A549 (cell line): ENCODE measurements around the gene NAA16. TPM values are rescaled to one million over a fixed set of nuclear protein-coding genes. Genes with fewer than 3 reads are reported as not detected.

ENCODE experiments used
- ATAC-seq, 2 experiments: fragments of 200-7000 bp in 1 of 2; fragments of >200 bp in 1 of 2; cut with Nextera tagmentation in 1 of 2; cut with Tn5 transposase in 1 of 2; 3 replicates each; pipeline versions ENCODE4 v1.8.0 to v1.9.1; 2018 to 2020; ENCODE audit warnings: mild to moderate bottlenecking in 1 of 2, moderate library complexity in 1 of 2
- CTCF ChIA-PET: fragments of 300-600 bp; sonication (Branson Sonifier 250); formaldehyde crosslinking; extraction: SDS; loops from one replicate; lab custom pipeline; 2021; ENCODE audit warnings: antibody characterized with exemption, inconsistent platforms; lab: Yijun Ruan, JAX
- POLR2A ChIA-PET: fragments of 350-600 bp; formaldehyde crosslinking; extraction: SDS; loops from one replicate; lab custom pipeline; 2021; ENCODE audit warnings: antibody characterized with exemption, inconsistent platforms; lab: Yijun Ruan, JAX
- DNase-seq, 2 experiments: peaks; one replicate each; pipeline versions ENCODE4 v3.0.0 to v3.0.0-alpha.2; 2011 to 2016; ENCODE audit warnings: low read depth in 1 of 2, low spot score in 1 of 2
- FAIRE-seq: peaks from 2 replicates; lab custom pipeline; 2011; peaks lifted over from hg19 to GRCh38; lab: Jason Lieb, UNC
- H3K27ac ChIP-seq, 2 experiments: fragments of >200 bp; sonication (Bioruptor Twin); formaldehyde crosslinking; 3 replicates each; pipeline ENCODE4 v1.5.1; 2016 to 2017
- H3K4me1 ChIP-seq: fragments of >200 bp; sonication (Bioruptor Twin); formaldehyde crosslinking; 3 replicates; pipeline ENCODE4 v1.6.1; 2016
- H3K4me2 ChIP-seq: fragments of >200 bp; sonication (Bioruptor Twin); formaldehyde crosslinking; 3 replicates; pipeline ENCODE4 v1.6.1; 2016
- H3K4me3 ChIP-seq: fragments of >200 bp; sonication (Bioruptor Twin); formaldehyde crosslinking; 3 replicates; pipeline ENCODE4 v1.5.1; 2016
- H3K9me3 ChIP-seq: fragments of >200 bp; sonication (Bioruptor Twin); formaldehyde crosslinking; 3 replicates; pipeline ENCODE4 v1.6.1; 2016
- CBX2 ChIP-seq: fragments of 200-600 bp; sonication (generic); IDR thresholded peaks from 2 replicates; pipeline ENCODE4 v1.6.1; 2016; ENCODE audit warnings: low read depth, mild to moderate bottlenecking, borderline replicate concordance
- CEBPB ChIP-seq, 2 experiments: fragments of >200 bp in 1 of 2; sonication (Bioruptor Twin) in 1 of 2; formaldehyde crosslinking in 1 of 2; IDR thresholded peaks; 2 replicates each; pipeline ENCODE4 v1.6.1; 2012 to 2016
- EHF ChIP-seq: fragments of 250-450 bp; sonication (Bioruptor Pico); IDR thresholded peaks from 2 replicates; pipeline ENCODE4 v1.5.0; 2020; ENCODE audit warnings: mild to moderate bottlenecking
- HOXB13 ChIP-seq: fragments of 250-450 bp; sonication (Bioruptor Pico); IDR thresholded peaks from 2 replicates; pipeline ENCODE4 v1.5.0; 2020; ENCODE audit warnings: low read depth, mild to moderate bottlenecking, moderate library complexity
- HOXB5 ChIP-seq: fragments of 250-450 bp; sonication (Bioruptor Pico); IDR thresholded peaks from 2 replicates; pipeline ENCODE4 v1.5.0; 2020; ENCODE audit warnings: mild to moderate bottlenecking, moderate library complexity
- JUN ChIP-seq, 2 experiments: fragments of >200 bp; sonication (Bioruptor Twin); formaldehyde crosslinking; IDR thresholded peaks; 2 replicates in 1 of 2; 3 replicates in 1 of 2; pipeline ENCODE4 v1.6.1; 2016 to 2017
- NFE2L2 ChIP-seq: fragments of 150-350 bp; conservative IDR thresholded peaks from 2 replicates; pipeline ENCODE4 v1.6.1; 2014; ENCODE audit warnings: low read length
- PHF8 ChIP-seq: fragments of 200-600 bp; sonication (generic); IDR thresholded peaks from 2 replicates; pipeline ENCODE4 v1.6.1; 2016; ENCODE audit warnings: low read depth, mild to moderate bottlenecking, antibody characterized with exemption, moderate library complexity, borderline replicate concordance
- RAD21 ChIP-seq, 2 experiments: fragments of >200 bp in 1 of 2; sonication (Bioruptor Twin) in 1 of 2; formaldehyde crosslinking in 1 of 2; IDR thresholded peaks in 1 of 2; conservative IDR thresholded peaks in 1 of 2; 2 replicates in 1 of 2; 3 replicates in 1 of 2; pipeline ENCODE4 v1.6.1; 2012 to 2018; ENCODE audit warnings: inconsistent platforms in 1 of 2
- RNF2 ChIP-seq: fragments of 200-600 bp; sonication (generic); IDR thresholded peaks from 2 replicates; pipeline ENCODE4 v1.6.1; 2016; ENCODE audit warnings: low read depth, mild to moderate bottlenecking, antibody characterized with exemption, moderate library complexity, borderline replicate concordance
- SREBF2 ChIP-seq: fragments of 450-650 bp; IDR thresholded peaks from 2 replicates; pipeline ENCODE4 v1.6.1; 2014; ENCODE audit warnings: mild to moderate bottlenecking, moderate library complexity
- TFCP2L1 ChIP-seq: fragments of 250-450 bp; sonication (Bioruptor Pico); IDR thresholded peaks from 2 replicates; pipeline ENCODE4 v1.5.0; 2021; ENCODE audit warnings: mild to moderate bottlenecking
- ZSCAN20 ChIP-seq: fragments of 250-450 bp; sonication (Bioruptor Pico); IDR thresholded peaks from 2 replicates; pipeline ENCODE4 v1.8.0; 2022; ENCODE audit warnings: mild to moderate bottlenecking, moderate library complexity
- WGBS: methylation state at CpG from one replicate; pipeline ENCODE4 v1.1.6; 2017; ENCODE audit errors: missing lambda C conversion rate; 5-methylcytosine and 5-hydroxymethylcytosine counted together
- polyA plus RNA-seq, 4 experiments: library from polyadenylated mRNA; depleted of rRNA in 3 of 4; stranded (reverse); fragments of >200 nt; fragmentation: RNase III in 1 of 4; extraction: RNeasy Plus Mini Kit Qiagen cat#74134 plus additional on column Dnase treatment in 1 of 4; gene quantifications; 2 replicates in 3 of 4; 3 replicates in 1 of 4; pipeline ENCODE4 v1.2.3, GENCODE V29; 2011 to 2017
- TF ChIP-seq, protein P1 (sequence below): fragments of >200 bp; sonication (Bioruptor Twin); formaldehyde crosslinking; IDR thresholded peaks from 2 replicates; pipeline ENCODE4 v1.6.1; 2016
- TF ChIP-seq, protein P2 (sequence below): IDR thresholded peaks from 2 replicates; pipeline ENCODE4 v1.6.1; 2012; ENCODE audit warnings: low read depth, borderline replicate concordance
- TF ChIP-seq, protein P3 (sequence below): fragments of 450-650 bp; IDR thresholded peaks from 2 replicates; pipeline ENCODE4 v1.6.1; 2014; ENCODE audit warnings: antibody characterized with exemption
- TF ChIP-seq, protein P4 (sequence below): fragments of >200 bp; sonication (Bioruptor Twin); formaldehyde crosslinking; IDR thresholded peaks from 3 replicates; pipeline ENCODE4 v1.5.1; 2016
- TF ChIP-seq, protein P5 (sequence below): fragments of 250-450 bp; sonication (Bioruptor Pico); IDR thresholded peaks from 2 replicates; pipeline ENCODE4 v1.5.0; 2020; ENCODE audit warnings: low read depth, mild to moderate bottlenecking, moderate library complexity

The NAA16 gene
- polyA plus RNA-seq, 2 of the 4 experiments (the other 2 are of a cell fraction): 10.5 to 18.8 TPM

DNA sequence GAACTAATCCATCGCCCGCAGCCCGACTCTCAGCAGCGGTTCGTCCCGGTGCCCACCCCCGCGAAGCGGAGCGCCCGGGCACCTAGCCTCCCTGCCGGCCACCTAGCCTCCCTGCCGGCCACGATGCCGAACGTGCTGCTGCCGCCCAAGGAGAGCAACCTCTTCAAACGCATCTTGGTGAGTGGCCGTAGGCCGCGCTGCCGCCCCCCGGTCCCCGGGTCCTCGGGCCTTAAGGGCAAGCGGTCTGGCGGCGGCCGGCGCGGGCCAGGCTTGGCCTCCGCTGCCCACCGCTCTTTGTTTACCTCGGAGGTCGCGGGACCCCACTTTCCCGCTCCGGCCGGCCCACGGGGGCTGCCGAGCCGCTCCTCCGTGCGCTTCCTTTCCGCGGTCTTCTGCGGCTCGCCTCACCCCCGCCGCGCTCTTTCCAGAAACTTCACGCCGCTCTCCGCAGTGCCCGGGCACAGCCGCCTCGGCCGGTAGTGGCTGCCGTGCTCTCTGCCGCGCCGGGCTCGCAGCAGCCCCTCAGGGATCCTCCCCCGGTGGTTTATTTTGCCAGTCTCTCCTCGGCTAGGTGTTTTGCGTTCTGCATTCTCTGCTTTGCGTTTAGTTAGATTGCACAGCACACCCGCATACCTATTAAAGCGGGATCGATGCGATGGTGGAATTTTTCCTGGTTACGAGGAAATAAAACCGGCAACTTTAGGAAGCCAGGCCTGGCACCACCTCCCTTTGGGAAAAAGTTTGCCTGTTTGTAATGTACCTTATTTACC, 524 bp downstream of the NAA16 start:
- FAIRE-seq: no peak
- Histone ChIP-seq H3K9me3 (no peaks in the 10 kb centered on the region), H3K4me1 (peaks cover 47% of the 10 kb centered on the region), H3K27ac (peak overlapping the region; percentile 96), H3K4me2 (peak overlapping the region; percentile 71), H3K4me3 (peak overlapping the region; percentile 98)
- peak; percentile 78 to 79 for ATAC-seq
- DNase-seq: no peak
- POLR2A ChIA-PET: no interaction called here
- TF ChIP-seq CEBPB (IDR thresholded peaks at IDR 0.05): no peak
- peak in 1 of 2 experiments; percentile 2; a peak in 1 of 5 replicates for TF ChIP-seq RAD21 (conservative IDR thresholded peaks at IDR 0.05 in 1 of 2, IDR thresholded peaks at IDR 0.05 in 1 of 2)
- no peak for TF ChIP-seq HOXB13 (CRISPR knock-in tag)
- no peak for TF ChIP-seq RNF2
- peak in 1 of 2 experiments; percentile 2; a peak in 1 of 5 replicates for TF ChIP-seq JUN (IDR thresholded peaks at IDR 0.05)
- TF ChIP-seq, protein P1, sequence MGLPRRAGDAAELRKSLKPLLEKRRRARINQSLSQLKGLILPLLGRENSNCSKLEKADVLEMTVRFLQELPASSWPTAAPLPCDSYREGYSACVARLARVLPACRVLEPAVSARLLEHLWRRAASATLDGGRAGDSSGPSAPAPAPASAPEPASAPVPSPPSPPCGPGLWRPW: no peak
- no peak for TF ChIP-seq CBX2
- TF ChIP-seq PHF8: peak; percentile 24; the same call in 1 of the 2 replicates
- TF ChIP-seq, protein P2, sequence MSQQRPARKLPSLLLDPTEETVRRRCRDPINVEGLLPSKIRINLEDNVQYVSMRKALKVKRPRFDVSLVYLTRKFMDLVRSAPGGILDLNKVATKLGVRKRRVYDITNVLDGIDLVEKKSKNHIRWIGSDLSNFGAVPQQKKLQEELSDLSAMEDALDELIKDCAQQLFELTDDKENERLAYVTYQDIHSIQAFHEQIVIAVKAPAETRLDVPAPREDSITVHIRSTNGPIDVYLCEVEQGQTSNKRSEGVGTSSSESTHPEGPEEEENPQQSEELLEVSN: 0 out of 2 replicates have a peak, but pooled peaks have one; percentile 37
- WGBS: under 1% methylated on average over 29 of the region's 73 CpGs
- CTCF ChIA-PET: no interaction called here

DNA sequence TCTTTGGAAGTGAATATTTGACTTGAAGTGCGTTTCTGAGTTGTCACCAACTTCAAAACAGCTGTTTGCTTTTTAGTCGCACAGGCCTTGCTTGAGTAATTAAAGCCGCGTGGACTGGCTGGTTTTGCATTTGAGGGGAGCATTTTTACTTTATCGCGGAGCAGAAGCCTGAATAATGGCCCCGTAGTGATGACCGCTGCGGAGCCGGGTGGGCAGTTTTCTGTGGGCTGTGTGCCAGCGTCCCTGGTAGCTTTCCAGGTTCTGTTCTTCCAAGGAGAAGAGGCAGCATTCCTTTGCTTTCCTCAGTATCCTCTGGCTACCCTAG, 1.1 kb downstream of the NAA16 start:
- peak overlapping the region; percentile 96 for H3K27ac ChIP-seq
- 3% methylated on average over 11 of the region's 11 CpGs for WGBS
- CTCF ChIA-PET: interaction anchor here (0.8 kb wide), 1 partner anchor 147 kb away, joined by 3 read pairs; no protein-coding TSS in a partner anchor
- peak in 1 of 2 experiments; percentile 6 for DNase-seq
- TF ChIP-seq PHF8 (no peak), SREBF2 (no peak), EHF (CRISPR knock-in tag) (no peak)
- TF ChIP-seq, protein P3, sequence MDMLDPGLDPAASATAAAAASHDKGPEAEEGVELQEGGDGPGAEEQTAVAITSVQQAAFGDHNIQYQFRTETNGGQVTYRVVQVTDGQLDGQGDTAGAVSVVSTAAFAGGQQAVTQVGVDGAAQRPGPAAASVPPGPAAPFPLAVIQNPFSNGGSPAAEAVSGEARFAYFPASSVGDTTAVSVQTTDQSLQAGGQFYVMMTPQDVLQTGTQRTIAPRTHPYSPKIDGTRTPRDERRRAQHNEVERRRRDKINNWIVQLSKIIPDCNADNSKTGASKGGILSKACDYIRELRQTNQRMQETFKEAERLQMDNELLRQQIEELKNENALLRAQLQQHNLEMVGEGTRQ: no peak
- TF ChIP-seq, all 56 proteins: peak for 0
- H3K4me1 ChIP-seq: peaks cover 41% of the 10 kb centered on the region
- peak overlapping the region; percentile 98 for H3K4me3 ChIP-seq
- no peak for FAIRE-seq
- POLR2A ChIA-PET: no interaction called here
- peak in 1 of 2 experiments; percentile 10; a peak in 2 of 6 replicates for ATAC-seq
- no peaks in the 10 kb centered on the region for H3K9me3 ChIP-seq
- peak overlapping the region; percentile 71 for H3K4me2 ChIP-seq

DNA sequence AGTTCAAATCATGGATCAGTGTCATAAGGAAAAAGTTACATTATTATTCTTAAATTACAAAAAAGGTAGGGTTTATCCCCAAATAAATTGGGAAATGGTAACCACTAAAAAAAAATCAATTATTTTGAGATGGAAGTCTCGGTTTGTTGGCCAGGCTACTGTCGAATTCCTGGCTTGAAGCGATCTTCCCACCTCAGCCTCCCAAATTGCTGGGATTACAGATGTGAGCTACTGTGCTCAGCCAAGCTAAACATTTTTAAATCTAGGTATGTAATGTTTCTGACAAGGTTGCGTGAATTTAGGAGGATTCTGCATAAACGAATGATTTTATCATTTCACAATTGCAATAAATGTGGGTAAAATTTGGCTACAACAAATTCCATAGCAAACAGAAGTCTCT, 2.0 kb downstream of the NAA16 start:
- no peak for FAIRE-seq
- no peak for DNase-seq
- CTCF ChIA-PET: no interaction called here
- WGBS: 85% methylated on average over 5 of the region's 5 CpGs
- no peak for ATAC-seq
- TF ChIP-seq ZSCAN20 (CRISPR knock-in tag) (no peak), TFCP2L1 (no peak), NFE2L2 (no peak), JUN (IDR thresholded peaks at IDR 0.05) (no peak), HOXB5 (CRISPR knock-in tag) (no peak)
- TF ChIP-seq, protein P4, sequence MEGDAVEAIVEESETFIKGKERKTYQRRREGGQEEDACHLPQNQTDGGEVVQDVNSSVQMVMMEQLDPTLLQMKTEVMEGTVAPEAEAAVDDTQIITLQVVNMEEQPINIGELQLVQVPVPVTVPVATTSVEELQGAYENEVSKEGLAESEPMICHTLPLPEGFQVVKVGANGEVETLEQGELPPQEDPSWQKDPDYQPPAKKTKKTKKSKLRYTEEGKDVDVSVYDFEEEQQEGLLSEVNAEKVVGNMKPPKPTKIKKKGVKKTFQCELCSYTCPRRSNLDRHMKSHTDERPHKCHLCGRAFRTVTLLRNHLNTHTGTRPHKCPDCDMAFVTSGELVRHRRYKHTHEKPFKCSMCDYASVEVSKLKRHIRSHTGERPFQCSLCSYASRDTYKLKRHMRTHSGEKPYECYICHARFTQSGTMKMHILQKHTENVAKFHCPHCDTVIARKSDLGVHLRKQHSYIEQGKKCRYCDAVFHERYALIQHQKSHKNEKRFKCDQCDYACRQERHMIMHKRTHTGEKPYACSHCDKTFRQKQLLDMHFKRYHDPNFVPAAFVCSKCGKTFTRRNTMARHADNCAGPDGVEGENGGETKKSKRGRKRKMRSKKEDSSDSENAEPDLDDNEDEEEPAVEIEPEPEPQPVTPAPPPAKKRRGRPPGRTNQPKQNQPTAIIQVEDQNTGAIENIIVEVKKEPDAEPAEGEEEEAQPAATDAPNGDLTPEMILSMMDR: no peak
- TF ChIP-seq, protein P5, sequence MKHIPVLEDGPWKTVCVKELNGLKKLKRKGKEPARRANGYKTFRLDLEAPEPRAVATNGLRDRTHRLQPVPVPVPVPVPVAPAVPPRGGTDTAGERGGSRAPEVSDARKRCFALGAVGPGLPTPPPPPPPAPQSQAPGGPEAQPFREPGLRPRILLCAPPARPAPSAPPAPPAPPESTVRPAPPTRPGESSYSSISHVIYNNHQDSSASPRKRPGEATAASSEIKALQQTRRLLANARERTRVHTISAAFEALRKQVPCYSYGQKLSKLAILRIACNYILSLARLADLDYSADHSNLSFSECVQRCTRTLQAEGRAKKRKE: no peak
- TF ChIP-seq, protein P1: no peak
- peaks cover 31% of the 10 kb centered on the region for H3K4me1 ChIP-seq
- peak overlapping the region; percentile 98; the same call in 1 of the 3 replicates for H3K4me3 ChIP-seq
- no peak overlapping the region for H3K27ac ChIP-seq
- H3K4me2 ChIP-seq: peak overlapping the region; percentile 71
- POLR2A ChIA-PET: no interaction called here
- H3K9me3 ChIP-seq: no peaks in the 10 kb centered on the region
